DND-41 (cell line): ENCODE results near the gene TNN.
A peak's percentile ranks its signal among the peaks of the same experiment; 100 is the strongest.

Experiments used
- ATAC-seq: fragments of 200-7000 bp; cut with Tn5 transposase; 3 replicates; pipeline ENCODE4 v1.9.1; 2021; ENCODE audit warnings: low read depth; ENCODE audit not compliant: insufficient read depth
- DNase-seq: peaks from one replicate; pipeline ENCODE4 v3.0.0-alpha.2; 2020
- H2AFZ ChIP-seq: 2 replicates; pipeline ENCODE4 v1.6.0; 2012; ENCODE audit warnings: low read depth, low read length
- H3K27ac ChIP-seq: 2 replicates; pipeline ENCODE4 v1.5.1; 2012; ENCODE audit warnings: low read length, inconsistent platforms
- H3K27me3 ChIP-seq: fragments of 200-600 bp; sonication (generic); 2 replicates; pipeline ENCODE4 v1.6.0; 2012; ENCODE audit warnings: low read length, mild to moderate bottlenecking, inconsistent platforms; ENCODE audit not compliant: insufficient read depth, poor library complexity
- H3K36me3 ChIP-seq: 2 replicates; pipeline ENCODE4 v1.5.1; 2012; ENCODE audit warnings: low read length, inconsistent platforms; ENCODE audit not compliant: insufficient read depth
- H3K4me1 ChIP-seq: 2 replicates; pipeline ENCODE4 v1.5.1; 2012; ENCODE audit warnings: mild to moderate bottlenecking, low read length; ENCODE audit not compliant: insufficient read depth
- H3K4me2 ChIP-seq: 2 replicates; pipeline ENCODE4 v1.6.0; 2012; ENCODE audit warnings: mild to moderate bottlenecking, moderate library complexity, low read length, inconsistent platforms; ENCODE audit not compliant: insufficient read depth
- H3K4me3 ChIP-seq, 2 experiments: fragments of 200-600 bp in 1 of 2; shearing (Covaris generic) in 1 of 2; 2 replicates each; pipeline ENCODE4 v1.5.1; 2012 to 2016; ENCODE audit warnings: inconsistent platforms in 2 of 2, low read length in 2 of 2, mild to moderate bottlenecking in 2 of 2, low read depth in 1 of 2, moderate library complexity in 1 of 2
- H3K79me2 ChIP-seq: 2 replicates; pipeline ENCODE4 v1.6.0; 2012; ENCODE audit warnings: low read length, inconsistent platforms; ENCODE audit not compliant: insufficient read depth
- H3K9ac ChIP-seq: 2 replicates; pipeline ENCODE4 v1.6.0; 2012; ENCODE audit warnings: low read depth, mild to moderate bottlenecking, inconsistent platforms, low read length, moderate library complexity
- H3K9me3 ChIP-seq: 2 replicates; pipeline ENCODE4 v1.5.1; 2012; ENCODE audit warnings: low read length, moderate library complexity, mild to moderate bottlenecking, inconsistent platforms; ENCODE audit not compliant: insufficient read depth, severe bottlenecking
- H4K20me1 ChIP-seq: 2 replicates; pipeline ENCODE4 v1.6.0; 2012; ENCODE audit warnings: low read length; ENCODE audit not compliant: insufficient read depth
- EZH2 ChIP-seq: IDR thresholded peaks from 3 replicates; pipeline ENCODE4 v1.6.1; 2012; ENCODE audit warnings: borderline replicate concordance, low read depth, mild to moderate bottlenecking, moderate library complexity, low read length, inconsistent platforms; ENCODE audit not compliant: severe bottlenecking
- TF ChIP-seq, protein P1 (sequence below): IDR thresholded peaks from 2 replicates; pipeline ENCODE4 v1.5.1; 2012; ENCODE audit warnings: borderline replicate concordance, low read length, moderate library complexity, mild to moderate bottlenecking; ENCODE audit not compliant: poor library complexity, severe bottlenecking; ENCODE audit errors: extremely low read depth

The TNN gene

GRCh38 chr1:175070818-175071217 lies 3.2 kb downstream of the TNN start:
- peaks cover 13% of the 10 kb centered on the region for H3K27me3 ChIP-seq
- H3K27ac ChIP-seq = no peak overlapping the region
- H3K4me3 ChIP-seq = no peak overlapping the region
- TF ChIP-seq, protein P1, sequence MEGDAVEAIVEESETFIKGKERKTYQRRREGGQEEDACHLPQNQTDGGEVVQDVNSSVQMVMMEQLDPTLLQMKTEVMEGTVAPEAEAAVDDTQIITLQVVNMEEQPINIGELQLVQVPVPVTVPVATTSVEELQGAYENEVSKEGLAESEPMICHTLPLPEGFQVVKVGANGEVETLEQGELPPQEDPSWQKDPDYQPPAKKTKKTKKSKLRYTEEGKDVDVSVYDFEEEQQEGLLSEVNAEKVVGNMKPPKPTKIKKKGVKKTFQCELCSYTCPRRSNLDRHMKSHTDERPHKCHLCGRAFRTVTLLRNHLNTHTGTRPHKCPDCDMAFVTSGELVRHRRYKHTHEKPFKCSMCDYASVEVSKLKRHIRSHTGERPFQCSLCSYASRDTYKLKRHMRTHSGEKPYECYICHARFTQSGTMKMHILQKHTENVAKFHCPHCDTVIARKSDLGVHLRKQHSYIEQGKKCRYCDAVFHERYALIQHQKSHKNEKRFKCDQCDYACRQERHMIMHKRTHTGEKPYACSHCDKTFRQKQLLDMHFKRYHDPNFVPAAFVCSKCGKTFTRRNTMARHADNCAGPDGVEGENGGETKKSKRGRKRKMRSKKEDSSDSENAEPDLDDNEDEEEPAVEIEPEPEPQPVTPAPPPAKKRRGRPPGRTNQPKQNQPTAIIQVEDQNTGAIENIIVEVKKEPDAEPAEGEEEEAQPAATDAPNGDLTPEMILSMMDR = no peak
- TF ChIP-seq EZH2 = no peak
- no peaks in the 10 kb centered on the region for H3K79me2 ChIP-seq
- H4K20me1 ChIP-seq = no peaks in the 10 kb centered on the region
- no peaks in the 10 kb centered on the region for H3K36me3 ChIP-seq
- no peak overlapping the region for H2AFZ ChIP-seq
- no peak overlapping the region for H3K4me2 ChIP-seq
- ATAC-seq (no peak), DNase-seq (no peak)
- H3K9me3 ChIP-seq = no peaks in the 10 kb centered on the region
- peaks cover 26% of the 10 kb centered on the region for H3K4me1 ChIP-seq
- H3K9ac ChIP-seq = no peak overlapping the region

DNA sequence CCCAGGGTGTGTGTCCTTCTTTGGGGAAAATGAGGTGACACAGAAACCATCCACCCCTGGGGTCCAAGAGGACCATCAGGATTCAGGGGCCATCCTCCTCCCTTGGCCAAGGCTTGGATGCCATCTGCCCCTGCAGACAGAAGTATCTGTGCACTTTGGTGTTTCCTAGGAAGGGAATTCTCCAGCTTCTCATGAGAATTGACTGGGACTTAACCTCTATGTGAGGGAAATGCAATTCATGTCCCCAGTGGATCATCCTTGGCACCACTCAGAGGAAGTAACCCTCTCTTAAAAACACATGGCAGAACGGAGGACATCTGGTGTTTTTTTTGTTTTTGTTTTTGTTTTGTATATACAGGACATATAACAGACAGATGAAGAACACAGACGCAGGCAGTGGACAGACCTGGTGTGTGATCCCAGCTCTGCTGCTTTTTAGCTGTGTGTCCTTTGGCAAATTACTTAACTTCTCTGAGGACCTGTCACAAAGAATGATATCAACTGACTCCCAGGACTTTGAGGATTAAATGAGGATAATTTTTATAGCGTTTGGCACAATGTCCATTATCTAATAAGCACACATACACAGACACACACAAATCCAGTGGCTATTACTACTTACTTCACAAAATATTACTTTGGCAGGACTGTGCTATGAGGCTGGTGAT lies 3.8 kb downstream of the TNN start:
- Histone ChIP-seq H3K4me3 (no peak overlapping the region), H2AFZ (peak overlapping the region; percentile 64; the same call in 1 of the 2 replicates), H3K9ac (no peak overlapping the region), H3K27ac (no peak overlapping the region), H3K9me3 (no peaks in the 10 kb centered on the region), H3K27me3 (peaks cover 10% of the 10 kb centered on the region), H3K4me2 (peak overlapping the region; percentile 65; the same call in 1 of the 2 replicates), H3K36me3 (no peaks in the 10 kb centered on the region), H3K4me1 (peaks cover 31% of the 10 kb centered on the region), H4K20me1 (no peaks in the 10 kb centered on the region), H3K79me2 (no peaks in the 10 kb centered on the region)
- TF ChIP-seq EZH2 = no peak
- TF ChIP-seq, protein P1 = no peak
- ATAC-seq (no peak), DNase-seq (no peak)

DNA sequence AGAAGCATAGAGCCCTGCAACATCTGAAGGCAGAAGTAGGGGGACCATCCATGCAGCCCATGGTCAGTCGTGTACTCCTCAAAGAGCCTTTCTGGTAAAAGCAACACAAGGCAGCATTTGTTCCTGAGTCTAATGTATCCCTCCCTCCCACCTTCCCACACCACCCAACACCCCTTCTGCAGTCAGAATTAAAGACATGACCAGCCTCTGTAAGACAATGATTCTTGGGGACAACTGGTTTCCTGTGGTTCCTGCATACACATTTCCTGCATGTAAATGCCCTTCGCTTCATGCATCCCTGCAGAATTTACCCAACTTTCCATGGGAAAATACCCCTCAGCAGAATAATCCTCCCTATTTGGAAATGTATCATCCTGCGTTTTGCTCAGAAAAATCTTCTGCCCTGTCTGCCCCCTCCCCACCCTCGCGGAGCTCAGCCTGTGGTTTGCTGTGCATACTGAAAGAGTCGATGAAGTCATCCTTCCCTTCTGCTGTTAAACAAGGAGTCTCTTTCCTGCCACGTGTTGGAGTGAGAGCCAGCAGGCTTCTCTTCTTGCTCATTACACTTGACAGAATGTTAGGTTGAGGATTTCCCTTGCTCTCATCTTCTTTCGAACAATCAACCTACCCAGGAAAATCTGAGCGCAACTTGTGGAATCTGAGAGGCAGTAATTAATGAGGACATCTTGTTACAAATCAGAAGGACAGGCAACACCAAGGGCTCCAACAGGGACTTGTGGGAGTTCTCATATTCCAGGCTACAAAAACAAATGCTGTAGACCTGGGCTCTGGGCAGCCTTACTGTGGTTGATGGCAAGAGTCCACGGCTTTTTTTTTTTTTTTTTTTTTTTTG lies 4.7 kb downstream of the TNN start:
- H3K79me2 ChIP-seq = no peaks in the 10 kb centered on the region
- no peaks in the 10 kb centered on the region for H4K20me1 ChIP-seq
- peak overlapping the region in 1 of 2 experiments; percentile 48; a peak in 2 of 4 replicates for H3K4me3 ChIP-seq
- no peak for TF ChIP-seq EZH2
- TF ChIP-seq, protein P1 = no peak
- no peaks in the 10 kb centered on the region for H3K36me3 ChIP-seq
- peaks cover 31% of the 10 kb centered on the region for H3K4me1 ChIP-seq
- no peaks in the 10 kb centered on the region for H3K9me3 ChIP-seq
- H2AFZ ChIP-seq = peak overlapping the region; percentile 64
- peak; percentile 100 for ATAC-seq
- DNase-seq = peak; percentile 68
- H3K4me2 ChIP-seq = peak overlapping the region; percentile 65
- H3K27ac ChIP-seq = peak overlapping the region; percentile 31
- H3K27me3 ChIP-seq = peaks cover 7% of the 10 kb centered on the region
- H3K9ac ChIP-seq = peak overlapping the region; percentile 33
